ENCODE data around the gene SPHK2. TPM values are rescaled to one million over a fixed set of nuclear protein-coding genes. Genes with fewer than 3 reads are reported as not detected.

Gene SPHK2
- total and polyA plus RNA-seq, 2 experiments from 2014 or later = 18.3 to 50.3 TPM

DNA sequence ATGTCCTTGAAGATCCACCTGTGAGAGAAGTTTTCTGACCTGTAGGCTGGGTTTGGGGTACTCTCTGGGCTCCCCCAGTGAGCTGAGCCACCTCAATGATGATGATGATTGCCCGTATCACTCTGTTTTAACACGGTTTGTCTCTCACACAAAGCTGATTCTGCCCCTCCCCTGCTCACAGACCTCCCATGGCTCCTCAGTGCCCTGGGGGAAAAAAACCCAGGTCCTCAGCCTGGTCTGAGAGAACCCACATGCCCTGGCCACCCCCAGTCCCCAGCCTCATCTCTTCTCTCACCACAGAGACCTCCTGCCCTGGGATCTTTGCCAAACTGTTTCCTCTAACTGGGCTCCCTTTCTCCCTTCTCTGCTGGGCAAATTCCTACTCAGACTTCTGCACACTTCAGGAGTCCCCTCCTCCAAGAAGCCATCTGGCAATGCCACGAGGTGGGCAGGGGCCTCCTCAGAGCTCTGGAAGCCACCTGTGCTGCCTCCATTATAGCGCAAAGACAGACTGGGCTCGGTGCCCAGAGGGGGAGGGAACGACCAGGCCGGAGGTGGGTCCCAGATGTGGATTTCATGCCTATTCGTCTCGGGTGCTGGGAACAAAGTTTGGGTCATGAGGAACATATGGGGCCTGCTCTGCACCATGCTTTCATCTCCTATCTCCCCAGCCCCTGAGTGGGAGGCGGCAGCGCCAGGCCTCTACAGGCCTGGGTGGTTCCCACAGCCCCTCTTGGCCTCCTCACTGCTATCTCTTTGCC, 35.2 kb downstream of the SPHK2 start (continued):
- TF ChIP-seq, protein P1, sequence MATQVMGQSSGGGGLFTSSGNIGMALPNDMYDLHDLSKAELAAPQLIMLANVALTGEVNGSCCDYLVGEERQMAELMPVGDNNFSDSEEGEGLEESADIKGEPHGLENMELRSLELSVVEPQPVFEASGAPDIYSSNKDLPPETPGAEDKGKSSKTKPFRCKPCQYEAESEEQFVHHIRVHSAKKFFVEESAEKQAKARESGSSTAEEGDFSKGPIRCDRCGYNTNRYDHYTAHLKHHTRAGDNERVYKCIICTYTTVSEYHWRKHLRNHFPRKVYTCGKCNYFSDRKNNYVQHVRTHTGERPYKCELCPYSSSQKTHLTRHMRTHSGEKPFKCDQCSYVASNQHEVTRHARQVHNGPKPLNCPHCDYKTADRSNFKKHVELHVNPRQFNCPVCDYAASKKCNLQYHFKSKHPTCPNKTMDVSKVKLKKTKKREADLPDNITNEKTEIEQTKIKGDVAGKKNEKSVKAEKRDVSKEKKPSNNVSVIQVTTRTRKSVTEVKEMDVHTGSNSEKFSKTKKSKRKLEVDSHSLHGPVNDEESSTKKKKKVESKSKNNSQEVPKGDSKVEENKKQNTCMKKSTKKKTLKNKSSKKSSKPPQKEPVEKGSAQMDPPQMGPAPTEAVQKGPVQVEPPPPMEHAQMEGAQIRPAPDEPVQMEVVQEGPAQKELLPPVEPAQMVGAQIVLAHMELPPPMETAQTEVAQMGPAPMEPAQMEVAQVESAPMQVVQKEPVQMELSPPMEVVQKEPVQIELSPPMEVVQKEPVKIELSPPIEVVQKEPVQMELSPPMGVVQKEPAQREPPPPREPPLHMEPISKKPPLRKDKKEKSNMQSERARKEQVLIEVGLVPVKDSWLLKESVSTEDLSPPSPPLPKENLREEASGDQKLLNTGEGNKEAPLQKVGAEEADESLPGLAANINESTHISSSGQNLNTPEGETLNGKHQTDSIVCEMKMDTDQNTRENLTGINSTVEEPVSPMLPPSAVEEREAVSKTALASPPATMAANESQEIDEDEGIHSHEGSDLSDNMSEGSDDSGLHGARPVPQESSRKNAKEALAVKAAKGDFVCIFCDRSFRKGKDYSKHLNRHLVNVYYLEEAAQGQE (IDR thresholded peaks at IDR 0.05; ENCODE audit: unreplicated experiment) = no peak
- TF ChIP-seq JUNB (IDR thresholded peaks at IDR 0.05; ENCODE audit: unreplicated experiment) (no peak), EZH2phosphoT487 (IDR thresholded peaks at IDR 0.05; ENCODE audit: unreplicated experiment) (no peak)
- TF ChIP-seq, protein P2, sequence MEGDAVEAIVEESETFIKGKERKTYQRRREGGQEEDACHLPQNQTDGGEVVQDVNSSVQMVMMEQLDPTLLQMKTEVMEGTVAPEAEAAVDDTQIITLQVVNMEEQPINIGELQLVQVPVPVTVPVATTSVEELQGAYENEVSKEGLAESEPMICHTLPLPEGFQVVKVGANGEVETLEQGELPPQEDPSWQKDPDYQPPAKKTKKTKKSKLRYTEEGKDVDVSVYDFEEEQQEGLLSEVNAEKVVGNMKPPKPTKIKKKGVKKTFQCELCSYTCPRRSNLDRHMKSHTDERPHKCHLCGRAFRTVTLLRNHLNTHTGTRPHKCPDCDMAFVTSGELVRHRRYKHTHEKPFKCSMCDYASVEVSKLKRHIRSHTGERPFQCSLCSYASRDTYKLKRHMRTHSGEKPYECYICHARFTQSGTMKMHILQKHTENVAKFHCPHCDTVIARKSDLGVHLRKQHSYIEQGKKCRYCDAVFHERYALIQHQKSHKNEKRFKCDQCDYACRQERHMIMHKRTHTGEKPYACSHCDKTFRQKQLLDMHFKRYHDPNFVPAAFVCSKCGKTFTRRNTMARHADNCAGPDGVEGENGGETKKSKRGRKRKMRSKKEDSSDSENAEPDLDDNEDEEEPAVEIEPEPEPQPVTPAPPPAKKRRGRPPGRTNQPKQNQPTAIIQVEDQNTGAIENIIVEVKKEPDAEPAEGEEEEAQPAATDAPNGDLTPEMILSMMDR (conservative IDR thresholded peaks at IDR 0.05; ENCODE audit: low read depth in 2 of 2) = no peak

DNA sequence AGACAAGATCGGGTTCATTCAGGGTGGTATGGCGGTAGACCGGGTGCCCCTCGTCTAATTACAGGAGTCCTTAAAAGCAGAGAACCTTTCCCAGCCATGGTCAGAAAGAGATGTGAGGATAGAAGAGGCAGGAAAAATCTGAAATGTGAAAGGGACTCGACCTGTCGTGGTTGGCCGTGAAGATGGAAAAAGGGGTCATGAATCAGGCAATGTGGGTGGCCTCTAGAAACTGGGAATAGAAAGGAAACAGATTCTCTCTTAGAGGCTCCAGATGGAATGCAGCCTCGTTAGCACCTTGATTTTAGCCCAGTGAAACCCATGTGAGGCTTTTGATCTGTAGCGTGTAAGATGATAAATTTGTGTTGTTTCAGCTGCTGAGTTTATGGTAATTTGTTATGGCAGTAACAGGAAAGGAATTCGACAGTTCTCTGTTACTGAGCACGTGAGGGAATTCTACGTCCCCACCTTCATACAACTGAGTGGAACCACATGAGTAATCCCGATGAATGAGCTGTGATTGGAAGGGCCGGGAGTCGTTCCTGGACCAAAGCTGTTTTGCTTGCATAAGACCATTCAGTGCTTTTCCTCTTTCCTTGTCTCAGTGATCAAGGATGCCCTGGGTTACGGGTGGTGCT, 37.7 kb downstream of the SPHK2 start:
- peak overlapping the region; percentile 11; the same call in 1 of the 2 replicates for H2AFZ ChIP-seq
- DNase-seq (ENCODE audit: low spot score) = no peak
- TF ChIP-seq POLR2AphosphoS5 (IDR thresholded peaks at IDR 0.05; ENCODE audit: low read depth) (no peak), STAT1 (IDR thresholded peaks at IDR 0.05; ENCODE audit: unreplicated experiment) (no peak), NANOG (IDR thresholded peaks at IDR 0.05; ENCODE audit: borderline replicate concordance) (no peak), EZH2phosphoT487 (IDR thresholded peaks at IDR 0.05; ENCODE audit: unreplicated experiment) (no peak), EZH2 (IDR thresholded peaks at IDR 0.05; ENCODE audit: low read depth, unreplicated experiment) (no peak), ZNF114 (CRISPR knock-in tag; IDR thresholded peaks at IDR 0.05) (no peak), JUNB (IDR thresholded peaks at IDR 0.05; ENCODE audit: unreplicated experiment) (no peak)
- TF ChIP-seq, protein P2 (conservative IDR thresholded peaks at IDR 0.05; ENCODE audit: low read depth in 2 of 2) = no peak
- TF ChIP-seq, protein P3, sequence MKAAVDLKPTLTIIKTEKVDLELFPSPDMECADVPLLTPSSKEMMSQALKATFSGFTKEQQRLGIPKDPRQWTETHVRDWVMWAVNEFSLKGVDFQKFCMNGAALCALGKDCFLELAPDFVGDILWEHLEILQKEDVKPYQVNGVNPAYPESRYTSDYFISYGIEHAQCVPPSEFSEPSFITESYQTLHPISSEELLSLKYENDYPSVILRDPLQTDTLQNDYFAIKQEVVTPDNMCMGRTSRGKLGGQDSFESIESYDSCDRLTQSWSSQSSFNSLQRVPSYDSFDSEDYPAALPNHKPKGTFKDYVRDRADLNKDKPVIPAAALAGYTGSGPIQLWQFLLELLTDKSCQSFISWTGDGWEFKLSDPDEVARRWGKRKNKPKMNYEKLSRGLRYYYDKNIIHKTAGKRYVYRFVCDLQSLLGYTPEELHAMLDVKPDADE (IDR thresholded peaks at IDR 0.05) = no peak
- TF ChIP-seq, protein P1 (IDR thresholded peaks at IDR 0.05; ENCODE audit: unreplicated experiment) = no peak

More for the DNA sequence above, 37.7 kb downstream of the SPHK2 start:
- H3K4me1 Mint-ChIP-seq = peaks cover 11% of the 10 kb centered on the region
- Histone ChIP-seq H3K4me1 (ENCODE audit: insufficient read depth) (no peaks in the 10 kb centered on the region), H4K20me1 (replicated peaks; ENCODE audit: insufficient read depth) (no peaks in the 10 kb centered on the region), H3K27me3 (ENCODE audit: insufficient read depth) (no peaks in the 10 kb centered on the region), H3K4me3 (no peak overlapping the region), H3F3A (replicated peaks; ENCODE audit: low read depth) (no peaks in the 10 kb centered on the region), H3K9me2 (ENCODE audit: insufficient read depth) (no peaks in the 10 kb centered on the region), H3K79me2 (replicated peaks; ENCODE audit: insufficient read depth) (no peaks in the 10 kb centered on the region), H3K4me2 (no peak overlapping the region), H3K27ac (ENCODE audit: low read depth) (no peak overlapping the region), H3K36me3 (ENCODE audit: insufficient read depth) (no peaks in the 10 kb centered on the region)
- H3K4me3 Mint-ChIP-seq = no peak overlapping the region
- H3K36me3 Mint-ChIP-seq (ENCODE audit: low read depth) = peaks cover 4% of the 10 kb centered on the region; the same call in 2 of the 3 replicates
- peaks cover 8% of the 10 kb centered on the region for H3K9me3 Mint-ChIP-seq
- H3K27me3 Mint-ChIP-seq (ENCODE audit: insufficient read depth, low read depth, poor library complexity) = peaks cover 9% of the 10 kb centered on the region
- ATAC-seq = peak; percentile 18; the same call in 2 of the 3 replicates
- H3K27ac Mint-ChIP-seq = no peak overlapping the region

All from GM23338 (cell line).